Activated T-cell treated with anti-CD3 and anti-CD28 coated beads, Interleukin-2, amount 50 U/mL, for 24 hours (primary cell): ENCODE results near the gene SLC1A2.

Experiments
- DNase-seq: peaks from one replicate; pipeline ENCODE4 v3.0.0-alpha.2; 2020
- H3K27ac Mint-ChIP-seq: 2 replicates; pipeline ENCODE4 v1.8.0; 2020; ENCODE audit warnings: mild to moderate bottlenecking, mixed read lengths
- H3K27me3 Mint-ChIP-seq: 2 replicates; pipeline ENCODE4 v1.8.0; 2020; ENCODE audit warnings: mixed read lengths
- H3K36me3 Mint-ChIP-seq: 2 replicates; pipeline ENCODE4 v1.8.0; 2020; ENCODE audit warnings: low read depth, mixed read lengths
- H3K4me1 Mint-ChIP-seq: 2 replicates; pipeline ENCODE4 v1.8.0; 2020; ENCODE audit warnings: low read depth, mixed read lengths
- H3K4me3 Mint-ChIP-seq: 2 replicates; pipeline ENCODE4 v1.8.0; 2020; ENCODE audit warnings: mild to moderate bottlenecking, moderate library complexity, mixed read lengths
- H3K9me3 Mint-ChIP-seq: 2 replicates; pipeline ENCODE4 v1.8.0; 2020; ENCODE audit warnings: mixed read lengths

SLC1A2 gene

DNA sequence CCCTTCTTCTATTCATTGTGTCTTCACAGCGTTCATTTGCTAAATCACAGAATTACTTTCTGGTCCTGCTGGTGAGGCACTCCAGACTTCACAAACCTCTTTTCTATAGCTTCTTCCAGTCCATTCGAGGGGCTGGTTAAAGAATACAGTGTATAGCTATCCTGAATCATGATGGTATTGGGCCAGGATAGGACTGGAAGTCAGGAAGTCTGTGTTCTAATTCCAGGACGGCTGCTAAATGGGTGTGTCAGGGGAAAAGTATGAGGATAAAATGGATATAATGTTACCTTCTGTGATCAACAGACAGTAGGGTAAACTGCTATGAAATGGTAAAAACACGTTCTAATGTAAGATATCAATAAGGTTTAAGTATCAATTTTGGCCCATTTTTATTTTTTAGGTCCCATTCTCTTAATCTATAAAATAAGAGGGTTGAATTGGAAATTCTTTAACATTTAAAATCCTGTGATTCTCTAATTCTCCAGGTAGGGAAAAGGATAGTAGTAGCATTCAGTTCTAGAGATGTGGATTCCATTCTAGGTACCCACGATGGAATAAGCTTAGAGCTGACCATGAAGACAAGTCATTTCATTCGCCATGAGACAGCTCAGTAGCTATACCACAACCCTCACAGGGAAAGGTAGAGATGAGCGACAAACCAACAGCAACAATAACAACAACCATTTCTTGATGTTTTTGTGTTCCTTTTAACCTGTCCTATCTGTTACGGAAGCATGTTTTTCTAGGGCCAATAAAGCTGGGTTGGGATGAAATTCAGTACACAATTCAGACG is 96.1 kb downstream of the SLC1A2 start:
- Mint-ChIP-seq H3K9me3 (peaks cover 6% of the 10 kb centered on the region), H3K36me3 (no peaks in the 10 kb centered on the region), H3K27me3 (no peaks in the 10 kb centered on the region), H3K4me1 (peaks cover 21% of the 10 kb centered on the region), H3K4me3 (no peak overlapping the region), H3K27ac (no peak overlapping the region)
- no peak for DNase-seq

DNA sequence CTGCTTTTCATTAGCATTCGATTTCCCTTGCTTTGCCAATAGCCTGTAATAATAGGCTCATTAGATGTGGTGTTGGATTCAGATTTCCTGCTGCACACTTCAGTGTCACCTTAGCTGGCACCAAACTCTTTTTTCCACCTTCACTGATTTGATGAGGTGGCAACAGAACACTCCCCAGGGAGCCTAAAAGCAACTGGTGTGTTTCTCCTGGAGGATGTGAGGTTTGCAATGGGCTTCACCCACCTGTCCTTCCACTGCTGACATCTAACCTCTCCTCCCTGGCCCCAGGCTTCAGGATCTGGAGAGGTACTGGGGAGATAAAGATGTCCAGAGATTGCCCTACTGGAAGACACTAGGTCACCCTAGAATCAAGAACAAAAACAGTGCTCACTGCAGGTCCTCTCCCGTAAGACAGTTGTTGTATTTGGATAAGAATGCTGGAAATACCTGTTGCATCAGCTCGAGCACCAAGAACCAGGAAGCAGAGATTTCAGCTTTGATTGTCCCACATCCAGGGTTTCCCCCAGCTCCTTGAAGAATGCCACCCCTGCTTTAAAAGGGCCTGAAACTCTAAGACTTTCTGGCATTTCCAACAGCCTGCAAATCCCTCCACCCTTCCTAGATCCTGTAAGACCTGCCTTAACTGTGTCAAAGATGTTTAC is 96.9 kb downstream of the SLC1A2 start:
- DNase-seq, result no peak
- Mint-ChIP-seq H3K27ac (no peak overlapping the region), H3K9me3 (peaks cover 4% of the 10 kb centered on the region), H3K4me1 (peaks cover 16% of the 10 kb centered on the region), H3K4me3 (no peak overlapping the region), H3K36me3 (no peaks in the 10 kb centered on the region), H3K27me3 (no peaks in the 10 kb centered on the region)

DNA sequence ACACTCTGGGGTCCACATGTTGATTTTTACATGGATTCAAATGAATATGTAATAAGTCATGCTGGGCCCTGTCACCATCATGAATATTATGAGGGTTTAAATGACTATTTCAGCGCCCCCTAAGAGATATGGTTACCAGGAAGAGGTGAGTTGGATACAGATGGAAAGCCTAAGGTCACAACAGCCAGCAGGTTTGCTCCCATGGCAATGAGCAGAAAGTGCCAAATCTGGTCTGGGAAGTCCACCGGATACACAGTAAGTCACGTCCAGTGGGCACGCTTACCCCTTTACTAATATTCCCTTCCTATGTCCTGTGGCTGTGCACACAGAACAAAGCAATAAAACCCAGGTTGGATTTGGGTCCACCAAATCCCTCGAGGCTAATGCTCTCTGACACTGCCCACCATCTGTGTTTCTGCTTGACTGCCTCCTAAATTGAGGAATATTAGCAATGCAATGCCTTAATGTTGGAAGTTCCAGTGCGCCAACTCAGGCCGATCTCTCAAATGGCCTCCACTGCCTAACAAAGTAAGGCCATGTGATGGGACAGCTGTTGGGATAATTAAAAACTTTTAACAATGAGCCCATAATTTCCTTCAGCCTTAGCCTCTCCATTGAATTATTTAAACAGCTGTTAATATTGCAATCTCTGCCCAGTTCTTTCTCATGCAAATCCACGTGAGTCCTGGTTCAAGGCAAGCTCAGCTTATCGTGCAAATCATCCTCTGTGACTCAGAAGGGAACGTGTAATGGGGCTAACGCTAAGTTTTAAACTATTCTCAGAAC is 97.6 kb downstream of the SLC1A2 start:
- no peak for DNase-seq
- Mint-ChIP-seq H3K9me3 (peaks cover 4% of the 10 kb centered on the region), H3K27me3 (no peaks in the 10 kb centered on the region), H3K27ac (no peak overlapping the region), H3K4me1 (peaks cover 14% of the 10 kb centered on the region), H3K36me3 (no peaks in the 10 kb centered on the region), H3K4me3 (no peak overlapping the region)

DNA sequence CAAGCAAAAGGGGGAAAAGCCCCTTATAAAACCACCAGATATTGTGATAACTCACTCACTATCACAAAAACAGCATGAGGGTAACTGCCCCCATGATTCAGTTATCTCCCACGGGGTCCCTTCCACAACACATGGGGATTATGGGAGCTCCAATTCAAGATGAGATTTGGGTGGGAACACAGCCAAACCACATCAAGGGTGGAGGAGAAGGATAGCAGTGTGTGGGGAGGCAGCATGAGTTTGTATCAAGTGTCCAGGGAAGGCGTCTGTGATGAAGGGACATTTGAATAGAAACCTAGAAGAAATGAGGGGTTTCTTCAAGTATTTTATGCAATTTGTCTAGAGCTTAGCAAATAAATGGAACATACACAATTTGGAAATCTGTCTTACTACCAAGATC is 98.2 kb downstream of the SLC1A2 start:
- Mint-ChIP-seq H3K4me3 (no peak overlapping the region), H3K27me3 (no peaks in the 10 kb centered on the region), H3K9me3 (peaks cover 4% of the 10 kb centered on the region), H3K27ac (no peak overlapping the region), H3K36me3 (no peaks in the 10 kb centered on the region), H3K4me1 (peaks cover 14% of the 10 kb centered on the region)
- DNase-seq, result no peak

DNA sequence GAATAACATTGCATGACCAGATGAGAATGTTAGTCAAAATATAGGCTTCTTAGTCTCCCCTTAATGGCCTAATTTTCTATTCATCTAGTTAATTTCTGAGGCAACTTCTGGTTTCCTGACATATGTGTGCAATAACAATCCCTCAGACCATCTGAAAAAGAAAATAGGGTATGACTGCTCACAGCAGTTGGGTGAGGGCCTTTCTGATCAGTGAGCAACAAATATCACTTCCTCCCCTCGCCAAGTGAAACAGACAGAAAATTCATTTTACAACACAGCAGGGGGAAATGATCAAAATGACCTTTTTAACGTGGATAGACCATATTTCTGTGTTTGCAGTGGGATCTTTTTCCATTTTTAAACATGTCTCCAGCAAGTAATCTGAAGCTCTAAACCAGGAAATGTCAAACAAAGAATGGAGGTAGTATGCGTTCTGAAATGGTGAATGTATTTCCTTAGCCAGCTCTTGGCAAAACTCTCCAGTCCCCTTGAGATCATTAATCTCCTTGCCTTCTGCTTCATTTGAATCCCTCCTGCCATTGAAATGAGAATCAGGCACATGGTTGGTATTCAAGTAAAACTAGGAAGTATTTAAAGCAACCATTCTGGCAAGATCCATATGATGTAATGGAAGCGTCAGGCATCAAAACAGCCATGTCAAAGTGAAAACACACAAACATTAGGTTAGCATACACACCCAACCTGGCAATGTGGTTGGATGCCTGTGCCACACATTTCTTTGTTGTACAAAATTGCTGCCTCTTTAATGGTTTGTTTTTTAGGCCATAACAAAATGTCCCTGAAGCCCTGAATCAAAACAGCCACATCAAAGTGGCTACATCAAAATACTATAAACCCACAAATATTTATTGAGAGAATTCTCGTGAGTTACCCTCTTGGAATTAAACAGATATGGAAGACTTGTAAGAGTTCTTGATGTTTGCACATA is 100.1 kb downstream of the SLC1A2 start:
- H3K36me3 Mint-ChIP-seq, result no peaks in the 10 kb centered on the region
- no peaks in the 10 kb centered on the region for H3K9me3 Mint-ChIP-seq
- no peaks in the 10 kb centered on the region for H3K27me3 Mint-ChIP-seq
- H3K27ac Mint-ChIP-seq, result no peak overlapping the region
- H3K4me3 Mint-ChIP-seq, result no peak overlapping the region
- peaks cover 12% of the 10 kb centered on the region for H3K4me1 Mint-ChIP-seq
- no peak for DNase-seq

DNA sequence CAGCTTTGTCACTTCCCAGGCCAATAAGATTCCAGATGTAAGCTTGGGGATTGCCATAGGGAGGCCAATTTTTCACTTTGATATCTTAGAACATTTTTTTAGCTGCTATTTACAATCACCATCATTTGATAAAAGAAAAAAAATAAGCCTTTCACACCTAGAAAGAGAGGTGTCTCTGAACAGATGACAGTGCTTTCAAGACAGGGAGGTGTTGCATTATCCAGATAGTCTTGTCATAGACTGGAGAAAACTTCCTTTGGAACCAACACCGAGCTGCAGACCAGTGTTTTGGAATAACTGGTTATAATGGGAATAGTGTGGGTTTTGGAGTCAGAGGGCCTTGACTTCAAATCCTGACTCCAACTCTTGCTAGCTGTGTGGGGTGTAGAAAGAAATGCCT is 101.0 kb downstream of the SLC1A2 start:
- Mint-ChIP-seq H3K4me3 (no peak overlapping the region), H3K36me3 (no peaks in the 10 kb centered on the region), H3K4me1 (peaks cover 15% of the 10 kb centered on the region), H3K9me3 (no peaks in the 10 kb centered on the region), H3K27ac (no peak overlapping the region), H3K27me3 (no peaks in the 10 kb centered on the region)
- DNase-seq, result no peak

DNA sequence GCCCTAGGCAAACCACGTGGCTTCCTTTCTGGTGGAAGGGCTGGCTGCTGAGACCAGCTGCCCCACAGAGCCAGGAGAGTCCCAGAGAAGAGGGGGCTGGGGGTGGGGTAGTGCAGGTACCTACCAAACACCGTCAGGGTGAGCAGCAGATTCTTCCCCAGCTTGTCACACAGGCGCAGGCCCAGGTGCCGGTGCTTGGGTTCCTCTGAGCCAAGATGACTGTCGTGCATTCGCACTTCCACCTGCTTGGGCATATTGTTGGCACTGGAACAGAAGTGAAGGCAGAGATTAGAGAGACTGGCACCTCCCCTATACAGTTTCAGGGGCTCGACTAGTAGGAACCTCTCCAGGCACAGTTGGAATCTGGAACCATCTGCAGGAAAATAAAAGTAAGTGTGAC is 102.1 kb downstream of the SLC1A2 start:
- DNase-seq, result no peak
- H3K4me1 Mint-ChIP-seq, result peaks cover 15% of the 10 kb centered on the region
- H3K9me3 Mint-ChIP-seq, result no peaks in the 10 kb centered on the region
- H3K27ac Mint-ChIP-seq, result no peak overlapping the region
- no peak overlapping the region for H3K4me3 Mint-ChIP-seq
- no peaks in the 10 kb centered on the region for H3K36me3 Mint-ChIP-seq
- H3K27me3 Mint-ChIP-seq, result no peaks in the 10 kb centered on the region

DNA sequence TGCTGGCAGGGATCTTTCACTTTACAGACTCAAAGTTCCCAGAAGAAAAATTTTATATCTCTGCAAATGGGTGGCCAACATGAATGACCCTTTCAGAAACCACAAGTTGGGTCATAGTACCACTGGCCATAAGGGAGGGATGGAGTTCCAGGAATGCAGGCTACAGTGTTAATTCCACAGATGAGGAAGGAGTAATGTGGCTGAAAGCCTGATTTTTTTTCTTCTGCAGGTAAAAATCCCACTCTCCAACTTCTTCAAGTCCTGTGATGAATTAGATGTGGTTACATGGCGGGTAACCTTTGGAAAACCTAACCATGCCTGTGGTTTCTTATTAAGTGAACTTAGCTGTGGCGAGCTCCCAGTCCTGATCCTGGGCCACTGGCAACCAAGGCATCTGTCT is 103.2 kb downstream of the SLC1A2 start:
- peaks cover 15% of the 10 kb centered on the region for H3K4me1 Mint-ChIP-seq
- no peak overlapping the region for H3K4me3 Mint-ChIP-seq
- DNase-seq, result no peak
- no peaks in the 10 kb centered on the region for H3K9me3 Mint-ChIP-seq
- no peak overlapping the region for H3K27ac Mint-ChIP-seq
- H3K36me3 Mint-ChIP-seq, result no peaks in the 10 kb centered on the region
- H3K27me3 Mint-ChIP-seq, result no peaks in the 10 kb centered on the region

DNA sequence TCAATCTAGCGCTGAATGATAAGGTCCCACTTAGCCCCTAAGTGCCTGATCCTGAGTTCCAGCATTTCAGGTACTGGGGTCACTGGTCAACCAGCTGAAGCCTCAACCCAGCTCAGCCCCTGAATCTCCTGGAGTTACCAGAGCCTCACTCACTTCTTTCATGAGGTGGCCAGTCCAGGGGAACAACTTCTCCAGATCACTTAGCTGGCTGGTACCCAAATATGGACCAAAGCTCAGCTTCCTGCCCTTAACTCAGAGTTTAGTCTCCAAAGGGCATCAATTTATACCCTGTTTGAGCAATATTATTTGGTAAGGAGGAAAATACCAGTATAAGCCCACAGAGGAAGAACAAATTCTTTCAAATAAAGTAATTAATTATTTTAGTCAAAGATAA is 105.6 kb downstream of the SLC1A2 start:
- no peaks in the 10 kb centered on the region for H3K27me3 Mint-ChIP-seq
- H3K27ac Mint-ChIP-seq, result no peak overlapping the region
- H3K36me3 Mint-ChIP-seq, result no peaks in the 10 kb centered on the region
- H3K9me3 Mint-ChIP-seq, result no peaks in the 10 kb centered on the region
- DNase-seq, result no peak
- H3K4me3 Mint-ChIP-seq, result no peak overlapping the region
- H3K4me1 Mint-ChIP-seq, result peaks cover 6% of the 10 kb centered on the region

DNA sequence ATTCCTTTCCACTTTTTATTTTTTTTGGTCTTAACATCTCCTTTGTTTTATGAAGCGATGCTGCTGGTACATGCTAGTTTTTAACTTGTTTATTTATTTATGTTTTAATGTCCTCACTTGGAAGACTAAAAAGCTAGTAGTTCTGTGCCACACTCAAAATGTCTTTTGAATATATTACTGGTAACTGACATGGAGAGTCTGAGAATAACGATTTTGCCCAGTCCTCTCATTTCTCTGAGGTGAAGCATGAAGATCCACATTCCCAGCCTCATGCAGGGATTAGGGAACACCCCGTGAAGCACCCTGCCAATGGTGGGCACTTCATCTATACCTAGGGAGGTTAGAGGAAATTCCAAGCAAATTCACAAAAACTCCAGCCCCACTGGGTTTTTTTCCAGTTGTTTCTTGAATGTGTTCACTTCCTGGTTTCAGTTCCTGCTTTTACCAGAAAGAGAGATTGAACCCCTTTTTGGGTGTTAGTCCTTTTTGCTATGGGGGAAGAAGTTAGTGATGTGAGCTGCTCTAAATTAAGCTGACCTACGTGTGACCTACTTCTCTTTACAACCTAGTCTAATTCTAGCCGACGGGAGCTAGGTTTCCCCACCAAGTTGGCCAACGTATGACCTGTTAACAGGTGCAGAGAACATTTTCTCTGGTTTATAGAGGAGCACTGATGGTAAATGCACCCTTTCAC is 106.1 kb downstream of the SLC1A2 start:
- Mint-ChIP-seq H3K36me3 (no peaks in the 10 kb centered on the region), H3K27me3 (no peaks in the 10 kb centered on the region), H3K4me1 (peaks cover 3% of the 10 kb centered on the region), H3K9me3 (no peaks in the 10 kb centered on the region), H3K27ac (no peak overlapping the region), H3K4me3 (no peak overlapping the region)
- no peak for DNase-seq

DNA sequence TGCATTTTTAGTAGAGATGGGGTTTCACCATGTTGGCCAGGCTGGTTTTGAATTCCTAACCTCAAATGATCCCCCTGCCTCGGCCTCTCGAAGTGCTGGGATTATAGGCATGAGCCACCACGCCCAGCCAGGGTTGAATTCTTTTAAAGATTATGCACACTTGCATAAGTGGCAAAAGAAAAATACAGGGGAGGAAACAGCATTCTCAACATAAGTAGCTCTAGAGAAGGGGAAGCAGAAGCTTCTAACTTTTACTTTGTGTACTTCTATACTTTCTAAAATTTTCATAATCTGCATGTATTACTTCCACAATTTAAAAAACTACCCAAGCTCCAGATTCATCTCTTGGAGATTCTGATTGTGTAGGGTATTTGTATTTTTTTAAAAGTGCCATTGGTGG is 108.0 kb downstream of the SLC1A2 start:
- H3K27ac Mint-ChIP-seq, result no peak overlapping the region
- no peaks in the 10 kb centered on the region for H3K27me3 Mint-ChIP-seq
- no peak overlapping the region for H3K4me3 Mint-ChIP-seq
- DNase-seq, result no peak
- no peaks in the 10 kb centered on the region for H3K9me3 Mint-ChIP-seq
- H3K4me1 Mint-ChIP-seq, result peaks cover 3% of the 10 kb centered on the region
- H3K36me3 Mint-ChIP-seq, result no peaks in the 10 kb centered on the region

DNA sequence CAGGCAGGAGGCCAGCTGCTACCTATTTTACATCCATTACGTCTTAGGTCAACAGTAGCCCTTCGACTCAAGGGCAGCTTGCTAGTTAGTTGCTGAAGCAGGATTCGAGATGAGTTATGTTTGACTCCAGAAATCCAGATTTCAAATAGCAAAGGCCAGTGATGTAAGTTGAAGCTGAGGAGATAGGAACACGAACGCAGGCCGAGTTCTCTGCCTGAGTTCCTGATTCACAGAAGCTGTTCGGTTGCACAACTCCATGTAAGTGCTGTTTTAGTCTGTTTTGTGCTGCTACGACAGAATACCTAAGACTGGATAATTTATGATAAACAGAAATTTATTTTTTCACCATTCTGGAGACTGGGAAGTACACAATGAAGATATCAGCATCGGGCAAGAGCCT is 111.2 kb downstream of the SLC1A2 start:
- no peaks in the 10 kb centered on the region for H3K27me3 Mint-ChIP-seq
- no peaks in the 10 kb centered on the region for H3K9me3 Mint-ChIP-seq
- DNase-seq, result no peak
- H3K36me3 Mint-ChIP-seq, result no peaks in the 10 kb centered on the region
- no peak overlapping the region for H3K4me3 Mint-ChIP-seq
- H3K27ac Mint-ChIP-seq, result no peak overlapping the region
- peaks cover 22% of the 10 kb centered on the region for H3K4me1 Mint-ChIP-seq

DNA sequence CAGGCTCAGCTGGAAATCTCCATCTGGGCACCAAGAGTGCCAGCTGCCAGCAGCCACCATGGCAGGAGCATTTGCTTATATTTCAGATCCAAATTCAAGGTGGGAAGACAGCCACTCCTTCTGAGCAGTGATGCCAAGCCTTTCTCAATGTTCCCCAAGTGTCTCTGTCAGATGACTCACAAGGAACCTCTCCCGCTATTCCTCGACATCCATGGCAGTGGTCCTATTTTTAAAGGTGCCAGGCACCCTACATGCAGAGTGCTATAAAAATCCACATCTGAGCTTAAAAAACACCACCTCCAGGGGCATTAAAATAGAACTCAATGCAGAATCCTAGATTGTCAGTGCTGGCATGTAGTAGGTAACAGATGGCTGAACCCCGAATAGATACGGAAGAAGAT is 112.1 kb downstream of the SLC1A2 start:
- H3K27ac Mint-ChIP-seq, result no peak overlapping the region
- peaks cover 22% of the 10 kb centered on the region for H3K4me1 Mint-ChIP-seq
- H3K36me3 Mint-ChIP-seq, result no peaks in the 10 kb centered on the region
- no peak for DNase-seq
- H3K27me3 Mint-ChIP-seq, result no peaks in the 10 kb centered on the region
- H3K4me3 Mint-ChIP-seq, result no peak overlapping the region
- H3K9me3 Mint-ChIP-seq, result no peaks in the 10 kb centered on the region
